Colonic mucosa (tissue), 4 donors: Measurements from ENCODE around the gene TNFAIP8L3. TPM values are rescaled to one million over a fixed set of nuclear protein-coding genes. Genes with fewer than 3 reads are reported as not detected.
"Not testable (repeated sequence)": the region's sequence is repeated elsewhere in the genome, so short reads cannot be mapped to it uniquely, and the experiment has no call there.

Experiments used
- DNase-seq: peaks from one replicate; pipeline ENCODE4 v3.0.0-alpha.2; 2020
- H3K27ac ChIP-seq: fragments of 200-600 bp; one replicate; pipeline ENCODE4 v1.8.0; 2021
- H3K27me3 ChIP-seq: fragments of 200-600 bp; one replicate; pipeline ENCODE4 v1.8.0; 2021
- H3K36me3 ChIP-seq: fragments of 200-600 bp; one replicate; pipeline ENCODE4 v1.8.0; 2021
- H3K4me1 ChIP-seq: fragments of 200-600 bp; one replicate; pipeline ENCODE4 v1.8.0; 2021; ENCODE audit warnings: mild to moderate bottlenecking
- H3K4me3 ChIP-seq: fragments of 200-600 bp; one replicate; pipeline ENCODE4 v1.8.0; 2021
- H3K9ac ChIP-seq, 2 donors: one replicate each; pipeline ENCODE4 v1.7.0; 2013; ENCODE audit warnings: control low read depth in 2 of 2, low read depth in 2 of 2, low read length in 2 of 2
- H3K9me3 ChIP-seq: fragments of 200-600 bp; one replicate; pipeline ENCODE4 v1.8.0; 2021
- CTCF ChIP-seq: fragments of 200-600 bp; IDR thresholded peaks from one replicate; pipeline ENCODE4 v1.8.0; 2022; ENCODE audit warnings: antibody characterized with exemption, mild to moderate bottlenecking
- intact Hi-C: fragments of 100-400 bp; cut with DNase I; formaldehyde crosslinking; loops from one replicate; pipeline ENCODE4 v1.14.1; 2022
- total RNA-seq, 2 donors: library from RNA; stranded (reverse); fragmentation: NEBNext Ultra II Directional in 1 of 2; extraction: Animal tissue kit (Norgen Biotek cat#: 25700) in 1 of 2; gene quantifications; one replicate each; pipeline ENCODE4 v1.2.1, GENCODE V29; 2021
- donor health status: healthy.
- donor health status: DM: no; HTN: no; CAD: no.
- donor health status: DM: no; HTN: no; CAD: no.

TNFAIP8L3 gene
- 1 to 10 TPM; 5.3 to 7.3 TPM for total RNA-seq

- H3K27me3 ChIP-seq = peaks cover 13% of the 10 kb centered on the region
- DNase-seq = peak; percentile 48
- intact Hi-C loops = no loop called here
- no peaks in the 10 kb centered on the region for H3K36me3 ChIP-seq
- H3K9ac ChIP-seq = peak within 1 kb of the TSS; percentile 16 to 54
- peak within 1 kb of the TSS; percentile 44 for H3K27ac ChIP-seq
- no peaks in the 10 kb centered on the region for H3K4me1 ChIP-seq
- no peaks in the 10 kb centered on the region for H3K9me3 ChIP-seq
- no peak for TF ChIP-seq CTCF
- peak within 1 kb of the TSS; percentile 45 for H3K4me3 ChIP-seq
Measured at GRCh38 chr15:51094606-51095569, at the start of gene TNFAIP8L3. TSS of gene TNFAIP8L3 (minus strand) at chr15:51094906. CDS start at chr15:51094595, 311 bp downstream.

- Histone ChIP-seq H3K4me3 (no peak overlapping the region), H3K27ac (no peak overlapping the region), H3K4me1 (no peaks in the 10 kb centered on the region), H3K9ac (no peak overlapping the region), H3K36me3 (no peaks in the 10 kb centered on the region), H3K9me3 (no peaks in the 10 kb centered on the region), H3K27me3 (no peaks in the 10 kb centered on the region)
- DNase-seq = no peak
- no peak for TF ChIP-seq CTCF
- intact Hi-C loops = no loop called here
Measured at GRCh38 chr15:51144021-51144532, 49.4 kb upstream of the TNFAIP8L3 start.

- intact Hi-C loops, H3K9ac ChIP-seq, H3K36me3 ChIP-seq, H3K9me3 ChIP-seq, H3K27me3 ChIP-seq, DNase-seq, H3K4me1 ChIP-seq, H3K27ac ChIP-seq, H3K4me3 ChIP-seq: not testable (repeated sequence)
Measured at GRCh38 chr15:51140347-51140746, 45.6 kb upstream of the TNFAIP8L3 start.

GRCh38 chr15:51139091-51139490, 44.4 kb upstream of the TNFAIP8L3 start:
- no peak for DNase-seq
- H3K4me3 ChIP-seq = no peak overlapping the region
- H3K9ac ChIP-seq = no peak overlapping the region
- no peaks in the 10 kb centered on the region for H3K36me3 ChIP-seq
- no peak for TF ChIP-seq CTCF
- H3K4me1 ChIP-seq = no peaks in the 10 kb centered on the region
- intact Hi-C loops = no loop called here
- H3K27me3 ChIP-seq = no peaks in the 10 kb centered on the region
- no peak overlapping the region for H3K27ac ChIP-seq
- H3K9me3 ChIP-seq = no peaks in the 10 kb centered on the region

GRCh38 chr15:51137880-51138430, 43.2 kb upstream of the TNFAIP8L3 start:
- Histone ChIP-seq H3K36me3 (no peaks in the 10 kb centered on the region), H3K4me3 (no peak overlapping the region), H3K9me3 (no peaks in the 10 kb centered on the region), H3K4me1 (no peaks in the 10 kb centered on the region), H3K27ac (no peak overlapping the region), H3K27me3 (no peaks in the 10 kb centered on the region), H3K9ac (no peak overlapping the region)
- intact Hi-C loops = no loop called here
- DNase-seq = no peak
- TF ChIP-seq CTCF = no peak
